ENCODE data around the gene CA14.
A peak's percentile ranks its signal among the peaks of the same experiment; 100 is the strongest.

Gene CA14

GRCh38 chr1:150256198-150256553 is 1.4 kb upstream of the CA14 start:
- peak overlapping the region in 5 of 11 experiments; percentile 59 to 77 (median 73); a peak in 8 of 22 replicates for H3K27ac ChIP-seq
- peak overlapping the region; percentile 53 to 84 (median 74) for H3K4me2 ChIP-seq
- no peak for TF ChIP-seq Cebpa-rat (IDR thresholded peaks at IDR 0.05)
- peaks cover 7 to 28% (median 21%) of the 10 kb centered on the region in 11 experiments; a peak in 18 of 22 replicates for H3K27me3 ChIP-seq
- no peaks in the 10 kb centered on the region for H3K9me3 ChIP-seq (replicated peaks in 1 of 11)
- no peaks in the 10 kb centered on the region; a peak in 1 of 22 replicates for H4K20me1 ChIP-seq
- peak overlapping the region in 8 of 11 experiments; percentile 49 to 69 (median 64); a peak in 12 of 22 replicates for H3K9ac ChIP-seq
- H3K4me3 ChIP-seq = peak overlapping the region in 5 of 10 experiments; percentile 6 to 38 (median 28); a peak in 8 of 20 replicates
- peaks cover 21 to 28% (median 25%) of the 10 kb centered on the region in 10 experiments for H3K4me1 ChIP-seq
- no peaks in the 10 kb centered on the region for H3K36me3 ChIP-seq

- Histone ChIP-seq H3K4me1 (peaks cover 21 to 28% (median 25%) of the 10 kb centered on the region in 10 experiments), H3K27ac (no peak overlapping the region; a peak in 1 of 22 replicates), H3K4me3 (peak overlapping the region in 4 of 10 experiments; percentile 6 to 38 (median 22); a peak in 8 of 20 replicates), H3K36me3 (no peaks in the 10 kb centered on the region), H3K9me3 (replicated peaks in 1 of 11) (no peaks in the 10 kb centered on the region), H4K20me1 (no peaks in the 10 kb centered on the region; a peak in 1 of 22 replicates), H3K9ac (peak overlapping the region in 7 of 11 experiments; percentile 49 to 69 (median 64); a peak in 9 of 22 replicates), H3K4me2 (peak overlapping the region; percentile 53 to 84 (median 74)), H3K27me3 (peaks cover 7 to 28% (median 21%) of the 10 kb centered on the region in 11 experiments; a peak in 18 of 22 replicates)
- TF ChIP-seq Cebpa-rat (IDR thresholded peaks at IDR 0.05) = no peak
Measured at GRCh38 chr1:150256554-150257341, 826 bp upstream of the CA14 start.

DNA sequence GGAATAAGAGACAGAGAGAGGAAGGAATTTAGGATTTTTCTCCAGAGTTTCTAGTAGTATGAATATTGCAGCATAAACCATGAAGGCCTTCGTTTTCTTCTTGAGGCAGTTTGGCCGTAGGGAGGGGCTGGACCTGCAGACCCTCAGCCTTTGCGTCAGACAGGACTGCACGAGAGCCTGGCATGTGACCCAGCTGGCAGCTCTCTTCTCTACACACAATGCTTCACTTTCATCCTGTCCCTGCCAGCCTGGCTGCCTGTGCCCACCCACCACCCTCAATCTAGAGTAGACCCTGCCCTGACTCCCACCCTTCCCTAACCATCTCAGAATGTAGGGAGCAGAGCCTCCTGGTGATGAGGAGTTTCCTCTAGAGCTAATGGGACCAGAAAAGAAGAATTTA is 1.6 kb downstream of the CA14 start:
- H4K20me1 ChIP-seq = peaks cover 0 to 6% (median 0%) of the 10 kb centered on the region in 11 experiments; a peak in 1 of 22 replicates

DNA sequence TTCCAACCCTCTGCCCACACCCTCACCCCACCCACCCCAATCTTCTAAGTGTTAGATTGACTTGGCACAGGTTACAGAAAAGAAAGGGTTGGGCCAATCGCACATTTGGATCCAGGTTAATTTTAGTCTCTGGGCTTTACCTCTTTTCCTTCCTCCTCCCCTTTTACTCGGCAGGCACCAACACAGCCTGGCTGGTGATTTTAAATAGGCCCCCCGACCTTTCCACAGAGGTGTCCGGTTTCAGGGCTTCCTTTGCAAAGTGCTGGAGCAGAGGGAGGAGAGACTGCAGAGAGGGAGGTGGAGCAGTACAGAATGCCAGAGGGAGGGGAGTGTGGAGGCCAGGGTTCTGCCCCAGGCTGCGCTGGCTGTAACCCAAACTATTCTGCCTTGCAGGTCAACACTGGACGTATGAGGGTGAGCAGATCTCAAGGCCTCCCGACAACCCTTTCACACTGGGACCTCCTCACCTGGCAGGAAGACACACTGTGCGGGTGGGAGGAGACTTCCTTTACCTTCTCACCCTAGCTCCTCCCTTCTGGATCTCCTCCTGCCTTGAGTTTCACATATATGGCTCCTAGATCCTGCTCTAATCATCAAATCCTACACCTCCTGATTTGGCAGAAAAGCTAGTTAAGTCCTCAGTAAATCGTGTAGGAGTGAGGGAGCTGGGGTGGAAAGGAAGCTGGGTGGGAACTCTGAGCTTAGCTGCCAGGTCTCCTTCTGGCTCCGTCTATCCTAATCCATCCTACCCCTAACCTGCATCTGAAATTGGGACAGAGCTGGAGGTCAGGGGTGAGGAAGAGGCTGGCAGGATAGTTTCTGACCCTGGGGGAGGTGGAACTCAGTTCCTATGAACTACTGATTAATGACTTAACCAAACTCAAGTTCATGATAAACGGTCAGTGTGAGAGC is 2.4 kb downstream of the CA14 start:
- Histone ChIP-seq H3K4me1 (peaks cover 21 to 42% (median 35%) of the 10 kb centered on the region in 10 experiments), H3K4me2 (peak overlapping the region in 2 of 11 experiments; percentile 4 to 7; a peak in 2 of 22 replicates), H3K27me3 (peaks cover 7 to 28% (median 21%) of the 10 kb centered on the region in 11 experiments; a peak in 18 of 22 replicates), H3K9me3 (replicated peaks in 1 of 11) (no peaks in the 10 kb centered on the region), H3K27ac (no peak overlapping the region), H3K9ac (no peak overlapping the region), H3K36me3 (peaks cover 10 to 13% (median 11%) of the 10 kb centered on the region in 11 experiments), H4K20me1 (peaks cover 0 to 6% (median 0%) of the 10 kb centered on the region in 11 experiments; a peak in 2 of 22 replicates), H3K4me3 (no peak overlapping the region)
- TF ChIP-seq Cebpa-rat (IDR thresholded peaks at IDR 0.05) = no peak

More for the DNA sequence above, 1.6 kb downstream of the CA14 start:
- no peak overlapping the region for H3K4me2 ChIP-seq
- no peaks in the 10 kb centered on the region for H3K9me3 ChIP-seq (replicated peaks in 1 of 11)
- no peak overlapping the region for H3K9ac ChIP-seq
- TF ChIP-seq Cebpa-rat (IDR thresholded peaks at IDR 0.05) = no peak
- H3K4me3 ChIP-seq = no peak overlapping the region
- peaks cover 2 to 6% (median 3%) of the 10 kb centered on the region in 11 experiments; a peak in 20 of 22 replicates for H3K36me3 ChIP-seq
- no peak overlapping the region for H3K27ac ChIP-seq
- H3K27me3 ChIP-seq = peaks cover 7 to 28% (median 21%) of the 10 kb centered on the region in 11 experiments; a peak in 18 of 22 replicates
- H3K4me1 ChIP-seq = peaks cover 21 to 42% (median 35%) of the 10 kb centered on the region in 10 experiments

DNA sequence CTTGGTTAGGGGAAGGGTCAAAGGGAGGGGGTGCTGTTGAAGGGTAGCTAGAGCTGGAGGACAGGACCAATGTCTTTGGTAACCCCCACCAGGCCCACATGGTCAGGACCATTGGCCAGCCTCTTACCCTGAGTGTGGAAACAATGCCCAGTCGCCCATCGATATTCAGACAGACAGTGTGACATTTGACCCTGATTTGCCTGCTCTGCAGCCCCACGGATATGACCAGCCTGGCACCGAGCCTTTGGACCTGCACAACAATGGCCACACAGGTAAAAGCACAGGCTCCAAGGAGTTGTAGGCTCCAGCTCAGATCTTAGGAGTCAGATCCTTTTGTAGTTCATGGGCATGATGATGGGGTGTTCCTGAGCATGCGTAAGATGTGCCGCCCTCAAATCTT is 3.8 kb downstream of the CA14 start:
- Histone ChIP-seq H3K36me3 (peaks cover 23 to 26% (median 24%) of the 10 kb centered on the region in 11 experiments), H3K27me3 (peaks cover 7 to 28% (median 21%) of the 10 kb centered on the region in 11 experiments; a peak in 18 of 22 replicates), H3K9me3 (replicated peaks in 1 of 11) (no peaks in the 10 kb centered on the region), H3K4me2 (no peak overlapping the region), H3K4me1 (peaks cover 16 to 40% (median 28%) of the 10 kb centered on the region in 10 experiments), H4K20me1 (peaks cover 0 to 16% (median 8%) of the 10 kb centered on the region in 11 experiments; a peak in 9 of 22 replicates), H3K9ac (no peak overlapping the region), H3K4me3 (no peak overlapping the region), H3K27ac (no peak overlapping the region)
- TF ChIP-seq Cebpa-rat (IDR thresholded peaks at IDR 0.05) = no peak

DNA sequence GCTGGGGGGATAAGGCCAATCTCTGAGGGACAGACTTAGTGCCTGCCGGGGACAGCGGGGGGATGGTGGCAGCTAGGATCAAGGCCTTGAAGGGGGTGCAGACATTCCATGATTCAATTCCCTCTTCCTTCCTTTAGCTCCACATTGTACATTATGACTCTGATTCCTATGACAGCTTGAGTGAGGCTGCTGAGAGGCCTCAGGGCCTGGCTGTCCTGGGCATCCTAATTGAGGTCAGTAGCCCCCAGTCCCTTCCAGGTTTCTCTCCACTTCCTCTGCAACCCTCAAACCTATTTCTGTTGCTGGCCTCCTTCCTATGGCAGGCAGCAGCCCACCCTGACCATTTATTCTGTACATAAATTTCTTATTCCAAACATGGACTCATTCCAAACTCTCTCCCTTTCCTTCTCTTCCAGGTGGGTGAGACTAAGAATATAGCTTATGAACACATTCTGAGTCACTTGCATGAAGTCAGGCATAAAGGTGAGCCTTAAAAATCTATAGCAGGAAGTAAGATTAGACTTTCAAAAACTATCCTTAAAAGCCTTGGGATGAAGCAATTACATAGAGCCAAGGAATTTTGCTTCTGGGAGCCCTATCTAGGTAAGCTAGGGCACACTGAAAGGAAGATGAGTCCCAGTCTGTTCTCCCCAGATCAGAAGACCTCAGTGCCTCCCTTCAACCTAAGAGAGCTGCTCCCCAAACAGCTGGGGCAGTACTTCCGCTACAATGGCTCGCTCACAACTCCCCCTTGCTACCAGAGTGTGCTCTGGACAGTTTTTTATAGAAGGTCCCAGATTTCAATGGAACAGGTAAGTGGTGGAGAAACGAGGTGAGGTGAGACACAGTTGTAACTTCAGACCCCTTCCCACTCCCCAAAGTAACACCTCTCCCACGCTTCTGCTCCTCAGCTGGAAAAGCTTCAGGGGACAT is 5.1 kb downstream of the CA14 start:
- Histone ChIP-seq H3K9ac (peak overlapping the region in 2 of 11 experiments; percentile 9 to 12; a peak in 2 of 22 replicates), H3K9me3 (replicated peaks in 1 of 11) (no peaks in the 10 kb centered on the region), H3K27me3 (peaks cover 7 to 18% (median 16%) of the 10 kb centered on the region in 11 experiments; a peak in 18 of 22 replicates), H3K4me1 (peaks cover 11 to 40% (median 26%) of the 10 kb centered on the region in 10 experiments), H3K27ac (no peak overlapping the region), H3K4me2 (peak overlapping the region in 2 of 11 experiments; percentile 1 to 19; a peak in 2 of 22 replicates), H4K20me1 (peaks cover 0 to 27% (median 17%) of the 10 kb centered on the region in 11 experiments; a peak in 12 of 22 replicates), H3K36me3 (peaks cover 32 to 38% (median 35%) of the 10 kb centered on the region in 11 experiments), H3K4me3 (no peak overlapping the region)
- no peak for TF ChIP-seq Cebpa-rat (IDR thresholded peaks at IDR 0.05)

DNA sequence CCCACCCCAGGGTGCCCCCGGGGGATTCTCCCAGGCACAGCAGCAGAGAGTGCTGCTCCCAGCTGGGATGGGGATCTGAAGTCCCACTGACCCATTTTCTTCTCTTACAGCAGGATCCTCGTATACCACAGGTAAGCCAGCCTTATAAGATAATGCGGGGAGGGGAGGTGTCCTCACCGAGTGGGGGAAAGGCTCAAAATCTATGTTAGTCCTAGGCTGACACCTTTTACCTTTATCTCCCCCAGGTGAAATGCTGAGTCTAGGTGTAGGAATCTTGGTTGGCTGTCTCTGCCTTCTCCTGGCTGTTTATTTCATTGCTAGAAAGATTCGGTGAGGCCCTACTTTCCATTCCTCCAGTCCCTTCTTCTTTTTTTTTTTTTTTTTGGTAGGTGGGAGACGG is 6.0 kb downstream of the CA14 start:
- H3K4me1 ChIP-seq = peaks cover 11 to 39% (median 27%) of the 10 kb centered on the region in 10 experiments
- H3K4me3 ChIP-seq = no peak overlapping the region
- no peak overlapping the region for H3K27ac ChIP-seq
- peak overlapping the region in 1 of 11 experiments; percentile 12; a peak in 2 of 22 replicates for H3K9ac ChIP-seq
- peaks cover 0 to 27% (median 19%) of the 10 kb centered on the region in 11 experiments; a peak in 12 of 22 replicates for H4K20me1 ChIP-seq
- no peak for TF ChIP-seq Cebpa-rat (IDR thresholded peaks at IDR 0.05)
- peaks cover 0 to 9% (median 7%) of the 10 kb centered on the region in 11 experiments; a peak in 10 of 22 replicates for H3K27me3 ChIP-seq
- H3K9me3 ChIP-seq (replicated peaks in 1 of 11) = no peaks in the 10 kb centered on the region
- H3K36me3 ChIP-seq = peaks cover 32 to 38% (median 35%) of the 10 kb centered on the region in 11 experiments
- peak overlapping the region in 2 of 11 experiments; percentile 1 to 19; a peak in 1 of 22 replicates for H3K4me2 ChIP-seq

Data from BLaER1 treated with 17β-estradiol and CSF1 and Interleukin-3, amounts not matched to agents 10 nM and 100 nM (cell line).